K562 (cell line): ENCODE data around the gene PHTF2.

ENCODE experiments used
- KDM1A ChIP-seq, 2 experiments: fragments of 450-650 bp; IDR thresholded peaks; 2 replicates each; pipeline ENCODE4 v1.6.1; 2016; ENCODE audit warnings: mild to moderate bottlenecking in 2 of 2
- PHF8 ChIP-seq: fragments of 200-600 bp; sonication (generic); IDR thresholded peaks from 2 replicates; pipeline ENCODE4 v1.6.1; 2012; ENCODE audit warnings: mixed run types, mild to moderate bottlenecking, inconsistent platforms, low read length, moderate library complexity, borderline replicate concordance

DNA sequence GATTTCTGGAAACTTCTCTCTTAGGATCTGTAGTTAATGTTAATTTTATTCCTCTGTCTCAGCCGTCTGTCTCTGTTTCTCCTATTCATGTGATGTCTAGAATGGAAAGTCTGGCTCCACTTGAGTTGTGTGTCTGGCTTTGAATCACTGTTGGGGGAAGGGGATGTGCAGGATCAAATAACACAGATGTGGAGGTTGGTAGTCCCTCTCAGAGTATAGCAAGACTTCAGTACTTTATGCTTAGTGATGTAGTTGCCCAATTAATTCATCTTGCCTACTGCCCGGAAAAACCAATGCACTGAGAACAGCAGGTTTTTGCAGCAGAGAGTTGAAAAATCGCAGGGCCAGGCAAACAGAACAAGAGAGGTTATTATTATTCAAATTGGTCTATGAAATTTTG is 79.2 kb downstream of the PHTF2 start:
- TF ChIP-seq KDM1A (IDR thresholded peaks at IDR 0.05) (no peak), PHF8 (no peak)
